HEK293 (cell line): ENCODE results near the gene FAM184A.

ENCODE experiments used
- KLF10 ChIP-seq: fragments of 450-650 bp; IDR thresholded peaks from 2 replicates; pipeline ENCODE4 v1.5.1; 2018; ENCODE audit warnings: missing biosample characterization, mild to moderate bottlenecking, missing genetic modification characterization
- SP3 ChIP-seq: fragments of 450-650 bp; formaldehyde crosslinking; IDR thresholded peaks from 2 replicates; pipeline ENCODE4 v1.5.1; 2016; ENCODE audit warnings: missing biosample characterization, missing genetic modification characterization
- ZNF121 ChIP-seq: fragments of 450-650 bp; formaldehyde crosslinking; IDR thresholded peaks from 2 replicates; pipeline ENCODE4 v1.5.1; 2016; ENCODE audit warnings: missing biosample characterization, missing genetic modification characterization
- TF ChIP-seq, protein P1 (sequence below): fragments of 450-650 bp; formaldehyde crosslinking; IDR thresholded peaks from 2 replicates; pipeline ENCODE4 v1.5.1; 2016; ENCODE audit warnings: missing biosample characterization, missing genetic modification characterization

- TF ChIP-seq SP3 (tag by site-specific recombination) (no peak), ZNF121 (no peak), KLF10 (tag by site-specific recombination) (no peak)
- TF ChIP-seq, protein P1, sequence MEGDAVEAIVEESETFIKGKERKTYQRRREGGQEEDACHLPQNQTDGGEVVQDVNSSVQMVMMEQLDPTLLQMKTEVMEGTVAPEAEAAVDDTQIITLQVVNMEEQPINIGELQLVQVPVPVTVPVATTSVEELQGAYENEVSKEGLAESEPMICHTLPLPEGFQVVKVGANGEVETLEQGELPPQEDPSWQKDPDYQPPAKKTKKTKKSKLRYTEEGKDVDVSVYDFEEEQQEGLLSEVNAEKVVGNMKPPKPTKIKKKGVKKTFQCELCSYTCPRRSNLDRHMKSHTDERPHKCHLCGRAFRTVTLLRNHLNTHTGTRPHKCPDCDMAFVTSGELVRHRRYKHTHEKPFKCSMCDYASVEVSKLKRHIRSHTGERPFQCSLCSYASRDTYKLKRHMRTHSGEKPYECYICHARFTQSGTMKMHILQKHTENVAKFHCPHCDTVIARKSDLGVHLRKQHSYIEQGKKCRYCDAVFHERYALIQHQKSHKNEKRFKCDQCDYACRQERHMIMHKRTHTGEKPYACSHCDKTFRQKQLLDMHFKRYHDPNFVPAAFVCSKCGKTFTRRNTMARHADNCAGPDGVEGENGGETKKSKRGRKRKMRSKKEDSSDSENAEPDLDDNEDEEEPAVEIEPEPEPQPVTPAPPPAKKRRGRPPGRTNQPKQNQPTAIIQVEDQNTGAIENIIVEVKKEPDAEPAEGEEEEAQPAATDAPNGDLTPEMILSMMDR (tag by site-specific recombination) = no peak
Measured at GRCh38 chr6:118968416-118968815, 110.0 kb downstream of the FAM184A start.
